ENCODE data around the gene TMEM169. TPM values are rescaled to one million over a fixed set of nuclear protein-coding genes. Genes with fewer than 3 reads are reported as not detected.

TMEM169 gene
- total and polyA plus RNA-seq, 2 of the 13 experiments (the other 11 are each of a cell fraction or from before 2014, with no cell fraction given) = 1.5 to 4.5 TPM

DNA sequence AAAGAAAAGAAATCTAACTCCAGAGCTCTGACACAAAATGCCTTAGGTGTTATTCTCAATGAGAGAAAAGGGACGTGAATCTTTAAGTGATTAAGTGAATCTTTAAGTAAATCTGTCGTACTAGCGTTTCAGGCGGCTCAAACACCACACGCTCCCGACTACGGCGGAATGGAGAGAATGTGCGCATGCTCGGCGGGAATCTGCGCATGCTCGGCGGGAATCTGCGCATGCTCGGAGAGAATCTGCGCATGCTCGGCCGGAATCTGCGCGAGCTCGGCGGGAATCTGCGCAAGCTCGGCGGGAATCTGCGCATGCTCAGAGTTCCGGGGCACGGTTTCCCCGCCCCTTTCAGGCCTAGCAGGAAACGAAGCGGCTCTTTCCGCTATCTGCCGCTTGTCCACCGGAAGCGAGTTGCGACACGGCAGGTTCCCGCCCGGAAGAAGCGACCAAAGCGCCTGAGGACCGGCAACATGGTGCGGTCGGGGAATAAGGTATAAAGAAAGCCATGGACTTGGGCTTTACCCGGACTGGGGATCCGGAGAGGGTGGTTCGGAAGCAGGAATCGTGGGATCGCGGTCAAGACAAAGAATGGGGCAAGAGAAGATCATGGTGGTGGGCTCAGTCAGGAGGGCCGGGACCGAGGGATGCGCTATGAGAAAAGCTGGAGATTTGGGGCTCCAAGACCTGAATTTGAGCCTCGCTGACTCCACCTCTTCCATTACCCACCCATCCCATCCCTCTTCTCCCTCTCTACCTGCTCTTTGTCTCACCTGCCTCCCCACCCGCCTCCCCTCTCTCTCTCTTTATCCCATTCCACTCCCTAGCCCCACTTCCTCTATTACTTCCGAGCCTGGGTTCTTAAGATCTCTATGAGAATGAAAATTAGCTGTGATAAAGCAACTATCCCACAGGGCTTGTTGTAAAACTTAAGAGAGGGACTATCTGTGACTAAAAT, 27.5 kb downstream of the TMEM169 start, which contains the start of gene XRCC5 (continued):
- TF ChIP-seq, protein P1, sequence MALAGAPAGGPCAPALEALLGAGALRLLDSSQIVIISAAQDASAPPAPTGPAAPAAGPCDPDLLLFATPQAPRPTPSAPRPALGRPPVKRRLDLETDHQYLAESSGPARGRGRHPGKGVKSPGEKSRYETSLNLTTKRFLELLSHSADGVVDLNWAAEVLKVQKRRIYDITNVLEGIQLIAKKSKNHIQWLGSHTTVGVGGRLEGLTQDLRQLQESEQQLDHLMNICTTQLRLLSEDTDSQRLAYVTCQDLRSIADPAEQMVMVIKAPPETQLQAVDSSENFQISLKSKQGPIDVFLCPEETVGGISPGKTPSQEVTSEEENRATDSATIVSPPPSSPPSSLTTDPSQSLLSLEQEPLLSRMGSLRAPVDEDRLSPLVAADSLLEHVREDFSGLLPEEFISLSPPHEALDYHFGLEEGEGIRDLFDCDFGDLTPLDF (CRISPR knock-in tag; IDR thresholded peaks at IDR 0.05) = peak; percentile 100
- TF ChIP-seq ETV6 (CRISPR knock-in tag; conservative IDR thresholded peaks at IDR 0.05) (peak; percentile 100), ZNF382 (CRISPR knock-in tag; IDR thresholded peaks at IDR 0.05; ENCODE audit: borderline replicate concordance) (no peak), ZNF616 (CRISPR knock-in tag; IDR thresholded peaks at IDR 0.05; ENCODE audit: low read depth) (peak; percentile 96), ZNF263 (CRISPR knock-in tag; IDR thresholded peaks at IDR 0.05) (peak; percentile 71), ZNF296 (CRISPR knock-in tag; conservative IDR thresholded peaks at IDR 0.05) (no peak), SIN3B (IDR thresholded peaks at IDR 0.05; ENCODE audit: low read length) (no peak; the same call in 1 of the 2 replicates), ZNF3 (CRISPR knock-in tag; IDR thresholded peaks at IDR 0.05) (no peak), ZNF333 (CRISPR knock-in tag; IDR thresholded peaks at IDR 0.05; ENCODE audit: borderline replicate concordance) (0 out of 2 replicates have a peak, but pooled peaks have one; percentile 71)
- TF ChIP-seq, protein P2, sequence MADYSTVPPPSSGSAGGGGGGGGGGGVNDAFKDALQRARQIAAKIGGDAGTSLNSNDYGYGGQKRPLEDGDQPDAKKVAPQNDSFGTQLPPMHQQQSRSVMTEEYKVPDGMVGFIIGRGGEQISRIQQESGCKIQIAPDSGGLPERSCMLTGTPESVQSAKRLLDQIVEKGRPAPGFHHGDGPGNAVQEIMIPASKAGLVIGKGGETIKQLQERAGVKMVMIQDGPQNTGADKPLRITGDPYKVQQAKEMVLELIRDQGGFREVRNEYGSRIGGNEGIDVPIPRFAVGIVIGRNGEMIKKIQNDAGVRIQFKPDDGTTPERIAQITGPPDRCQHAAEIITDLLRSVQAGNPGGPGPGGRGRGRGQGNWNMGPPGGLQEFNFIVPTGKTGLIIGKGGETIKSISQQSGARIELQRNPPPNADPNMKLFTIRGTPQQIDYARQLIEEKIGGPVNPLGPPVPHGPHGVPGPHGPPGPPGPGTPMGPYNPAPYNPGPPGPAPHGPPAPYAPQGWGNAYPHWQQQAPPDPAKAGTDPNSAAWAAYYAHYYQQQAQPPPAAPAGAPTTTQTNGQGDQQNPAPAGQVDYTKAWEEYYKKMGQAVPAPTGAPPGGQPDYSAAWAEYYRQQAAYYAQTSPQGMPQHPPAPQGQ (CRISPR knock-in tag; IDR thresholded peaks at IDR 0.05; ENCODE audit: borderline replicate concordance) = no peak
- TF ChIP-seq, protein P3, sequence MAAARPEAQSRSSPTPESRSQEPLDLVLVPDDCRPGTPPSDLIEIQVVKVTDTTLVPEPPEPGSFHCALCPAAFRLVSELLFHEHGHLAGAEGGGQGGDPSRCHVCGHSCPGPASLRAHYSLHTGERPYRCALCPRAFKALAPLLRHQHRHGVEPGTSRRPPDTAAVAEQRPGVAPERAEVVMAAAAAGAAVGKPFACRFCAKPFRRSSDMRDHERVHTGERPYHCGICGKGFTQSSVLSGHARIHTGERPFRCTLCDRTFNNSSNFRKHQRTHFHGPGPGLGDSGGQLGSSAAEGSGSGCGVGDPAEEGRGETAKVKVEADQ (CRISPR knock-in tag; IDR thresholded peaks at IDR 0.05; ENCODE audit: borderline replicate concordance) = peak; percentile 86
- TF ChIP-seq, protein P4, sequence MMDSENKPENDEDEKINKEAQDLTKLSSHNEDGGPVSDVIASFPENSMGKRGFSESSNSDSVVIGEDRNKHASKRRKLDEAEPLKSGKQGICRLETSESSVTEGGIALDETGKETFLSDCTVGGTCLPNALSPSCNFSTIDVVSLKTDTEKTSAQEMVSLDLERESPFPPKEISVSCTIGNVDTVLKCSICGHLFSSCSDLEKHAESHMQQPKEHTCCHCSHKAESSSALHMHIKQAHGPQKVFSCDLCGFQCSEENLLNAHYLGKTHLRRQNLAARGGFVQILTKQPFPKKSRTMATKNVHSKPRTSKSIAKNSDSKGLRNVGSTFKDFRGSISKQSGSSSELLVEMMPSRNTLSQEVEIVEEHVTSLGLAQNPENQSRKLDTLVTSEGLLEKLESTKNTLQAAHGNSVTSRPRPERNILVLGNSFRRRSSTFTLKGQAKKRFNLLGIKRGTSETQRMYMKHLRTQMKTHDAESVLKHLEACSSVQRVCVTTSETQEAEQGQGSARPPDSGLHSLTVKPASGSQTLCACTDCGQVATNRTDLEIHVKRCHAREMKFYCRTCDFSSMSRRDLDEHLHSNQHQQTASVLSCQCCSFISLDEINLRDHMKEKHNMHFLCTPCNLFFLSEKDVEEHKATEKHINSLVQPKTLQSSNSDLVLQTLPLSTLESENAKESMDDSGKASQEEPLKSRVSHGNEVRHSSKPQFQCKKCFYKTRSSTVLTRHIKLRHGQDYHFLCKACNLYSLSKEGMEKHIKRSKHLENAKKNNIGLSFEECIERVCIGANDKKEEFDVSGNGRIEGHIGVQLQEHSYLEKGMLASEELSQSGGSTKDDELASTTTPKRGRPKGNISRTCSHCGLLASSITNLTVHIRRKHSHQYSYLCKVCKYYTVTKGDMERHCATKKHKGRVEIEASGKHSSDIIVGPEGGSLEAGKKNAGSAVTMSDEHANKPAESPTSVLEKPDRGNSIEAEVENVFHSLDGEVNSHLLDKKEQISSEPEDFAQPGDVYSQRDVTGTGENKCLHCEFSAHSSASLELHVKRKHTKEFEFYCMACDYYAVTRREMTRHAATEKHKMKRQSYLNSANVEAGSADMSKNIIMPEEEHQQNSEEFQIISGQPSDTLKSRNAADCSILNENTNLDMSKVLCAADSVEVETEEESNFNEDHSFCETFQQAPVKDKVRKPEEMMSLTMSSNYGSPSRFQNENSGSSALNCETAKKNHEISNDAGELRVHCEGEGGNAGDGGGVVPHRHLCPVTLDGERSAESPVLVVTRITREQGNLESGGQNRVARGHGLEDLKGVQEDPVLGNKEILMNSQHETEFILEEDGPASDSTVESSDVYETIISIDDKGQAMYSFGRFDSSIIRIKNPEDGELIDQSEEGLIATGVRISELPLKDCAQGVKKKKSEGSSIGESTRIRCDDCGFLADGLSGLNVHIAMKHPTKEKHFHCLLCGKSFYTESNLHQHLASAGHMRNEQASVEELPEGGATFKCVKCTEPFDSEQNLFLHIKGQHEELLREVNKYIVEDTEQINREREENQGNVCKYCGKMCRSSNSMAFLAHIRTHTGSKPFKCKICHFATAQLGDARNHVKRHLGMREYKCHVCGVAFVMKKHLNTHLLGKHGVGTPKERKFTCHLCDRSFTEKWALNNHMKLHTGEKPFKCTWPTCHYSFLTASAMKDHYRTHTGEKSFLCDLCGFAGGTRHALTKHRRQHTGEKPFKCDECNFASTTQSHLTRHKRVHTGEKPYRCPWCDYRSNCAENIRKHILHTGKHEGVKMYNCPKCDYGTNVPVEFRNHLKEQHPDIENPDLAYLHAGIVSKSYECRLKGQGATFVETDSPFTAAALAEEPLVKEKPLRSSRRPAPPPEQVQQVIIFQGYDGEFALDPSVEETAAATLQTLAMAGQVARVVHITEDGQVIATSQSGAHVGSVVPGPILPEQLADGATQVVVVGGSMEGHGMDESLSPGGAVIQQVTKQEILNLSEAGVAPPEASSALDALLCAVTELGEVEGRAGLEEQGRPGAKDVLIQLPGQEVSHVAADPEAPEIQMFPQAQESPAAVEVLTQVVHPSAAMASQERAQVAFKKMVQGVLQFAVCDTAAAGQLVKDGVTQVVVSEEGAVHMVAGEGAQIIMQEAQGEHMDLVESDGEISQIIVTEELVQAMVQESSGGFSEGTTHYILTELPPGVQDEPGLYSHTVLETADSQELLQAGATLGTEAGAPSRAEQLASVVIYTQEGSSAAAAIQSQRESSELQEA (CRISPR knock-in tag; IDR thresholded peaks at IDR 0.05; ENCODE audit: not compliant biosample characterization) = no peak
- TF ChIP-seq, protein P5, sequence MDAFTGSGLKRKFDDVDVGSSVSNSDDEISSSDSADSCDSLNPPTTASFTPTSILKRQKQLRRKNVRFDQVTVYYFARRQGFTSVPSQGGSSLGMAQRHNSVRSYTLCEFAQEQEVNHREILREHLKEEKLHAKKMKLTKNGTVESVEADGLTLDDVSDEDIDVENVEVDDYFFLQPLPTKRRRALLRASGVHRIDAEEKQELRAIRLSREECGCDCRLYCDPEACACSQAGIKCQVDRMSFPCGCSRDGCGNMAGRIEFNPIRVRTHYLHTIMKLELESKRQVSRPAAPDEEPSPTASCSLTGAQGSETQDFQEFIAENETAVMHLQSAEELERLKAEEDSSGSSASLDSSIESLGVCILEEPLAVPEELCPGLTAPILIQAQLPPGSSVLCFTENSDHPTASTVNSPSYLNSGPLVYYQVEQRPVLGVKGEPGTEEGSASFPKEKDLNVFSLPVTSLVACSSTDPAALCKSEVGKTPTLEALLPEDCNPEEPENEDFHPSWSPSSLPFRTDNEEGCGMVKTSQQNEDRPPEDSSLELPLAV (CRISPR knock-in tag; conservative IDR thresholded peaks at IDR 0.05; ENCODE audit: low read depth) = no peak
